ENCODE data around the gene CLEC4A.
"Not testable (repeated sequence)": the region's sequence is repeated elsewhere in the genome, so short reads cannot be mapped to it uniquely, and the experiment has no call there.

CLEC4A gene

GRCh38 chr12:8134398-8134930 lies 11.0 kb downstream of the CLEC4A start:
- DNase-seq: not testable (repeated sequence)

GRCh38 chr12:8141647-8142046 lies 18.2 kb downstream of the CLEC4A start:
- not testable (repeated sequence) for DNase-seq

GRCh38 chr12:8143261-8143660 lies 19.8 kb downstream of the CLEC4A start:
- no peak for DNase-seq

- DNase-seq: peak; percentile 44
Measured at GRCh38 chr12:8145754-8146441, 22.5 kb downstream of the CLEC4A start.

- no peak for DNase-seq
Measured at GRCh38 chr12:8146442-8146771, 23.0 kb downstream of the CLEC4A start.

- DNase-seq: no peak
Measured at GRCh38 chr12:8154526-8154925, 31.1 kb downstream of the CLEC4A start.

- no peak for DNase-seq
Measured at GRCh38 chr12:8156416-8156815, 33.0 kb downstream of the CLEC4A start.

GRCh38 chr12:8156845-8157244 lies 33.4 kb downstream of the CLEC4A start, which contains the start of gene ZNF705A:
Gene ZNF705A (plus strand): TSS chr12:8157015. CDS start chr12:8172626, 15,611 bp downstream.
- DNase-seq: no peak

GRCh38 chr12:8157484-8158198 lies 34.2 kb downstream of the CLEC4A start:
- DNase-seq: no peak

GRCh38 chr12:8172911-8173310 lies 49.5 kb downstream of the CLEC4A start:
- DNase-seq: not testable (repeated sequence)

- DNase-seq: peak; percentile 18
Measured at GRCh38 chr12:8179989-8180585, 56.7 kb downstream of the CLEC4A start.

GRCh38 chr12:8181271-8181670 lies 57.9 kb downstream of the CLEC4A start:
- DNase-seq: not testable (repeated sequence)

GRCh38 chr12:8182923-8183322 lies 59.5 kb downstream of the CLEC4A start:
- DNase-seq: not testable (repeated sequence)

- DNase-seq: not testable (repeated sequence)
Measured at GRCh38 chr12:8183346-8183745, 59.9 kb downstream of the CLEC4A start.

GRCh38 chr12:8184206-8184605 lies 60.8 kb downstream of the CLEC4A start:
- DNase-seq: not testable (repeated sequence)

GRCh38 chr12:8188088-8188487 lies 64.7 kb downstream of the CLEC4A start:
- not testable (repeated sequence) for DNase-seq
